Central memory CD8-positive, alpha-beta T cell (primary cell): ENCODE data around the gene RAI14.

ENCODE experiments used
- ATAC-seq: fragments of 150-1000 bp; cut with Tn5 transposase; replicated peaks from 2 replicates; pipeline ENCODE4 v1.10.0; 2022; ENCODE audit warnings: mild to moderate bottlenecking, moderate FRiP score, moderate number of reproducible peaks; ENCODE audit not compliant: poor library complexity, severe bottlenecking; ENCODE audit errors: extremely low read depth
- DNase-seq, 2 donors: peaks; one replicate each; pipeline ENCODE4 v3.0.0; 2021; ENCODE audit warnings: low spot score in 2 of 2
- H3K27ac Mint-ChIP-seq: one replicate; pipeline ENCODE4 v1.8.0; 2022; ENCODE audit warnings: low read depth, mild to moderate bottlenecking, moderate library complexity, mixed read lengths
- H3K27me3 Mint-ChIP-seq: one replicate; pipeline ENCODE4 v1.8.0; 2022; ENCODE audit warnings: mixed read lengths
- H3K36me3 Mint-ChIP-seq: one replicate; pipeline ENCODE4 v1.8.0; 2022; ENCODE audit warnings: mild to moderate bottlenecking, moderate library complexity, mixed read lengths; ENCODE audit not compliant: insufficient read depth
- H3K4me1 Mint-ChIP-seq: one replicate; pipeline ENCODE4 v1.8.0; 2022; ENCODE audit warnings: mixed read lengths
- H3K4me3 Mint-ChIP-seq: one replicate; pipeline ENCODE4 v1.8.0; 2022; ENCODE audit warnings: mild to moderate bottlenecking, moderate library complexity, mixed read lengths
- H3K9me3 Mint-ChIP-seq: one replicate; pipeline ENCODE4 v1.8.0; 2022; ENCODE audit warnings: mixed read lengths

RAI14 gene

DNA sequence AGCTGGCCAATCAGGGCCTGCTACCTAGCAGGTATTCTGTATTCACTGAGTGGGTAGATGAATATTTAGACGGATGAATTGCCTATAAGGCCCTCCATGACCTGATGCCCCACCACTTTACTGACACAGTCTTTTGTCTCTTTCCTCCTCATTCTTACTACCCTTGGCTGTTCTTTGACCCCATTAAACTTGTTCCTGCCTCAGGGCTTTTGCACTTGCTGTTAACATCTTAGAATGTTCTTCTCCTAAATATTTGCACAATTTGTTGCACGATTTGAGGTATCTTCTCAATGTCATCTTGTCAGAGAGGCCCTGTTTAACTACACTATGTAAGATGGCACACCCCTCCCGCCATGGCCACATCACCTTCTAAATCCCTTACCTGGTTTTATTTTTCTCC is 179.5 kb downstream of the RAI14 start:
- peaks cover 12% of the 10 kb centered on the region for H3K36me3 Mint-ChIP-seq
- no peak overlapping the region for H3K4me3 Mint-ChIP-seq
- ATAC-seq (no peak), DNase-seq (no peak)
- no peak overlapping the region for H3K27ac Mint-ChIP-seq
- no peaks in the 10 kb centered on the region for H3K27me3 Mint-ChIP-seq
- peaks cover 13% of the 10 kb centered on the region for H3K4me1 Mint-ChIP-seq
- no peaks in the 10 kb centered on the region for H3K9me3 Mint-ChIP-seq

GRCh38 chr5:34838785-34839714 is 182.9 kb downstream of the RAI14 start, which contains the start of gene TTC23L:
TSS of gene TTC23L (plus strand) at chr5:34839164. CDS start at chr5:34840672, 1,508 bp downstream.
- Mint-ChIP-seq H3K36me3 (peaks cover 12% of the 10 kb centered on the region), H3K9me3 (no peaks in the 10 kb centered on the region), H3K27ac (peak within 1 kb of the TSS; percentile 95), H3K27me3 (peaks cover 19% of the 10 kb centered on the region), H3K4me3 (peak within 1 kb of the TSS; percentile 84), H3K4me1 (peaks cover 13% of the 10 kb centered on the region)
- peak; percentile 96 for ATAC-seq
- peak; percentile 78 to 87 for DNase-seq

- peaks cover 13% of the 10 kb centered on the region for H3K4me1 Mint-ChIP-seq
- DNase-seq = no peak
- no peaks in the 10 kb centered on the region for H3K9me3 Mint-ChIP-seq
- H3K27ac Mint-ChIP-seq = no peak overlapping the region
- peaks cover 12% of the 10 kb centered on the region for H3K36me3 Mint-ChIP-seq
- H3K27me3 Mint-ChIP-seq = peaks cover 34% of the 10 kb centered on the region
- ATAC-seq = no peak
- H3K4me3 Mint-ChIP-seq = no peak overlapping the region
Observed at GRCh38 chr5:34841816-34842215, 185.7 kb downstream of the RAI14 start.

- no peak for ATAC-seq
- H3K9me3 Mint-ChIP-seq = no peaks in the 10 kb centered on the region
- peaks cover 13% of the 10 kb centered on the region for H3K4me1 Mint-ChIP-seq
- H3K36me3 Mint-ChIP-seq = peaks cover 12% of the 10 kb centered on the region
- H3K27me3 Mint-ChIP-seq = peaks cover 37% of the 10 kb centered on the region
- DNase-seq = no peak
- no peak overlapping the region for H3K4me3 Mint-ChIP-seq
- no peak overlapping the region for H3K27ac Mint-ChIP-seq
Observed at GRCh38 chr5:34842554-34842953, 186.4 kb downstream of the RAI14 start.

GRCh38 chr5:34843497-34843896 is 187.4 kb downstream of the RAI14 start:
- no peak overlapping the region for H3K27ac Mint-ChIP-seq
- no peak for DNase-seq

DNA sequence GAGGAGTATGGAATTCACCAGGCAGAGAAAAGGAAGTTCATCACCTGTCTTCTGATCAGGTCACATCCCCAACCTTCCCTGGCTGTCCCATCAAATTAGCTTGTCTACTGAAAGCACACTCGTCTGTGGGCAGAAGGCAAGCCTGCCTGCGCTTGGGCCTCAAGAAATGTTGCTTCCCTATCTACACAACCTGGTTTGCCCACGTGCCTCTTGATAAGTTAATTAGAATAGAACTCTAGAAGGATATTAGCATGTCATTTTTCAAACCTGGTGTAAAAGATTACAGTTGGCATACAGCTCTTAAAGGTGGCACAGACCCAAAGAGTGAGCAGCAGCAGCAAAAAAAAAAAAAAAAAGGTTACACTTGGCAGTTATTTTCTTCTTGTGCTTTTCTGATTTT is 188.0 kb downstream of the RAI14 start:
- Mint-ChIP-seq H3K4me1 (peaks cover 5% of the 10 kb centered on the region), H3K27ac (no peak overlapping the region), H3K4me3 (no peak overlapping the region), H3K36me3 (peaks cover 6% of the 10 kb centered on the region), H3K9me3 (no peaks in the 10 kb centered on the region), H3K27me3 (peaks cover 48% of the 10 kb centered on the region)
- ATAC-seq (no peak), DNase-seq (no peak)

More at GRCh38 chr5:34843497-34843896, 187.4 kb downstream of the RAI14 start:
- no peak for ATAC-seq
- no peak overlapping the region for H3K4me3 Mint-ChIP-seq
- peaks cover 43% of the 10 kb centered on the region for H3K27me3 Mint-ChIP-seq
- H3K9me3 Mint-ChIP-seq = no peaks in the 10 kb centered on the region
- H3K36me3 Mint-ChIP-seq = peaks cover 12% of the 10 kb centered on the region
- peaks cover 11% of the 10 kb centered on the region for H3K4me1 Mint-ChIP-seq

- no peak overlapping the region for H3K4me3 Mint-ChIP-seq
- H3K27ac Mint-ChIP-seq = no peak overlapping the region
- H3K9me3 Mint-ChIP-seq = no peaks in the 10 kb centered on the region
- H3K4me1 Mint-ChIP-seq = no peaks in the 10 kb centered on the region
- H3K36me3 Mint-ChIP-seq = peaks cover under 1% of the 10 kb centered on the region
- H3K27me3 Mint-ChIP-seq = peaks cover 55% of the 10 kb centered on the region
- no peak for DNase-seq
- no peak for ATAC-seq
Observed at GRCh38 chr5:34844999-34845398, 188.9 kb downstream of the RAI14 start.

GRCh38 chr5:34847056-34847455 is 190.9 kb downstream of the RAI14 start:
- Mint-ChIP-seq H3K4me3 (no peak overlapping the region), H3K27ac (no peak overlapping the region), H3K27me3 (peaks cover 61% of the 10 kb centered on the region), H3K36me3 (no peaks in the 10 kb centered on the region), H3K4me1 (no peaks in the 10 kb centered on the region), H3K9me3 (no peaks in the 10 kb centered on the region)
- DNase-seq (no peak), ATAC-seq (no peak)

DNA sequence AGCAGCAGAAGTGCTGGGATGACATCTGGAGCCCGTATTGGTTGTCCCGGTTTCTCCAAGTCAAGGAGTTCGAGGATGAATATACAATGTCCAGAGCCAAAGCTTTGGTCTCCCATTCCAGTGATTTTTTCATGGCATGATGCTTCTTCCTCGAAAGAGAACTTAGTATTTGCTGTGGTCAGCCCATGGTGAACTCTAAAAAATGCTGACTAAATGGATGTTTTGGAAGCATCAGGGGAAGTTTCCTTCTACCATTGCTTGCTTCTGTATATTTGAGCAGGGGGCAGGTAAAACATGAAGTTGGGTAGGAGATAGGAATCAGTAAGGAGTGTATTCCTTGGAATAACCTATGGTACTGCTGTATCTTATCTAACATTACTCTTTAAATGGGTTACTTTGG is 191.4 kb downstream of the RAI14 start:
- no peak overlapping the region for H3K27ac Mint-ChIP-seq
- H3K36me3 Mint-ChIP-seq = no peaks in the 10 kb centered on the region
- ATAC-seq (no peak), DNase-seq (no peak)
- H3K9me3 Mint-ChIP-seq = no peaks in the 10 kb centered on the region
- no peaks in the 10 kb centered on the region for H3K4me1 Mint-ChIP-seq
- peaks cover 61% of the 10 kb centered on the region for H3K27me3 Mint-ChIP-seq
- H3K4me3 Mint-ChIP-seq = no peak overlapping the region

DNA sequence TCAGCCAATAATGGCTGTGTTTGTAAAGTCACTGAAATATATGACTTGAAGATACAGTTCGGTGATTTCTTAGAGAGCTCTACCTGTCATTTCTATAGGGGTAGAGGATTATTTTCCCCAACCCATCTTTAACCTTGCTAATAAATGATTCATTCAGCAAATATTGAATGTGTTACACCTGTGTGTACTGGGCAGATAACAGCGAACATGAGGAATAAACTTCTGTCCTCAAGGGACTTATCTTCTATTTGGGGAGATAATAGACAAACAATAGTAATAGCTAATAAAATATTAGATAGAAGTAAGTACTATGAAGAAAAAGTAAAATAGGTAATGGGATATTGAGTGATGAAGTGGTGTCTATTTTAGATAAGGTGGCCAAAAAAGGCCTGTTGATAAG is 192.1 kb downstream of the RAI14 start:
- Mint-ChIP-seq H3K9me3 (no peaks in the 10 kb centered on the region), H3K27ac (no peak overlapping the region), H3K36me3 (no peaks in the 10 kb centered on the region), H3K4me3 (no peak overlapping the region), H3K4me1 (no peaks in the 10 kb centered on the region), H3K27me3 (peaks cover 66% of the 10 kb centered on the region)
- DNase-seq = no peak
- no peak for ATAC-seq

DNA sequence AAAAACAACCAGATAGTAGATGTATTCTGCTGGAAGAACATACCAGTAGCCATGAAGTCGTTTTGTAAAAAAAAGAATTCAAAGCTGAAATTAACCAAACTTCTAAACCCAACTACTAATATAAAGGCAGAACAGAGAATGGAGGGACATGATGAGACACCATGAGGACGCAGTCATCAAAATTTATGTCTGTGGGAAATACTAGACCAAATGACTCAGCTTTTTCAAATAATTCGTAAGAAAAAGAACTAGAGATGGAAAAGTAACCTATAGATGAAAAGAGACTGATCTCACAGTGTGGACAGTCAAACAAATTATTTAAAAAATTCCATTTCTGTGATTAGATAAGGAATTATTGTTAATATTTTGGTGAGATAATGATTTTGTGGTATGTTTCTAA is 193.1 kb downstream of the RAI14 start:
- H3K4me1 Mint-ChIP-seq = no peaks in the 10 kb centered on the region
- DNase-seq (no peak), ATAC-seq (no peak)

GRCh38 chr5:34854459-34855174 is 198.5 kb downstream of the RAI14 start:
- no peaks in the 10 kb centered on the region for H3K4me1 Mint-ChIP-seq

More for the DNA sequence above, 193.1 kb downstream of the RAI14 start:
- no peak overlapping the region for H3K27ac Mint-ChIP-seq
- no peak overlapping the region for H3K4me3 Mint-ChIP-seq
- no peaks in the 10 kb centered on the region for H3K9me3 Mint-ChIP-seq
- H3K27me3 Mint-ChIP-seq = peaks cover 61% of the 10 kb centered on the region
- no peaks in the 10 kb centered on the region for H3K36me3 Mint-ChIP-seq

GRCh38 chr5:34857161-34857560 is 201.0 kb downstream of the RAI14 start:
- Mint-ChIP-seq H3K9me3 (no peaks in the 10 kb centered on the region), H3K4me1 (no peaks in the 10 kb centered on the region), H3K36me3 (no peaks in the 10 kb centered on the region)

More at GRCh38 chr5:34854459-34855174, 198.5 kb downstream of the RAI14 start:
- H3K27me3 Mint-ChIP-seq = peaks cover 39% of the 10 kb centered on the region
- no peak overlapping the region for H3K27ac Mint-ChIP-seq
- no peak overlapping the region for H3K4me3 Mint-ChIP-seq
- DNase-seq = no peak
- no peaks in the 10 kb centered on the region for H3K9me3 Mint-ChIP-seq
- H3K36me3 Mint-ChIP-seq = no peaks in the 10 kb centered on the region
- no peak for ATAC-seq

More at GRCh38 chr5:34857161-34857560, 201.0 kb downstream of the RAI14 start:
- no peak overlapping the region for H3K4me3 Mint-ChIP-seq
- ATAC-seq = no peak
- H3K27me3 Mint-ChIP-seq = peaks cover 24% of the 10 kb centered on the region
- DNase-seq = no peak
- no peak overlapping the region for H3K27ac Mint-ChIP-seq
